ENCODE data around the gene KPNA4. TPM values are rescaled to one million over a fixed set of nuclear protein-coding genes. Genes with fewer than 3 reads are reported as not detected.

Gene KPNA4
- total RNA-seq, 2 experiments from 2014 or later: 44.0 to 49.4 TPM

GRCh38 chr3:160481856-160482255 lies 83.5 kb downstream of the KPNA4 start:
- Histone ChIP-seq H3K4me3 (ENCODE audit: low read length) (no peak overlapping the region), H3K27ac (ENCODE audit: low read depth in 1 of 2, low read length in 2 of 2) (no peak overlapping the region), H3K36me3 (ENCODE audit: insufficient read depth, low read length) (no peaks in the 10 kb centered on the region), H3K4me1 (ENCODE audit: insufficient read depth, low read length) (peaks cover 3% of the 10 kb centered on the region), H3K9me3 (ENCODE audit: control insufficient read depth in 1 of 2, insufficient read depth in 1 of 2, low read length in 2 of 2) (no peaks in the 10 kb centered on the region), H3K27me3 (ENCODE audit: control insufficient read depth in 1 of 2, insufficient read depth in 2 of 2, low read length in 2 of 2) (peaks cover 0 to 3% of the 10 kb centered on the region in 2 experiments)
- POLR2A ChIA-PET: no interaction called here
- ATAC-seq (ENCODE audit: poor library complexity): no peak
- no peaks in the 10 kb centered on the region for H3K9me3 Mint-ChIP-seq
- H3K36me3 Mint-ChIP-seq (ENCODE audit: low read depth): no peaks in the 10 kb centered on the region
- no peak overlapping the region for H3K27ac Mint-ChIP-seq
- no peak for DNase-seq
- no peak overlapping the region for H3K4me3 Mint-ChIP-seq
- intact Hi-C loops (cut with DNase I, micrococcal nuclease): loop anchor here in 1 of 2 experiments (10.0 kb wide), 2 partner anchors 317 to 1217 kb away; no protein-coding TSS in a partner anchor
- H3K4me1 Mint-ChIP-seq (ENCODE audit: low read depth): peaks cover 9% of the 10 kb centered on the region
- no peak for TF ChIP-seq CTCF (IDR thresholded peaks at IDR 0.05)
- peaks cover 19% of the 10 kb centered on the region for H3K27me3 Mint-ChIP-seq
- CTCF ChIA-PET: no interaction called here

GRCh38 chr3:160480931-160481330 lies 84.4 kb downstream of the KPNA4 start:
- H3K9me3 ChIP-seq (ENCODE audit: control insufficient read depth in 1 of 2, insufficient read depth in 1 of 2, low read length in 2 of 2): no peaks in the 10 kb centered on the region
- Mint-ChIP-seq H3K27me3 (peaks cover 21% of the 10 kb centered on the region), H3K4me1 (ENCODE audit: low read depth) (peaks cover 9% of the 10 kb centered on the region), H3K9me3 (no peaks in the 10 kb centered on the region), H3K4me3 (no peak overlapping the region), H3K27ac (no peak overlapping the region), H3K36me3 (ENCODE audit: low read depth) (no peaks in the 10 kb centered on the region)
- POLR2A ChIA-PET: no interaction called here
- peaks cover 2% of the 10 kb centered on the region for H3K4me1 ChIP-seq (ENCODE audit: insufficient read depth, low read length)
- ATAC-seq (ENCODE audit: poor library complexity): no peak
- H3K4me3 ChIP-seq (ENCODE audit: low read length): no peak overlapping the region
- peaks cover 0 to 3% of the 10 kb centered on the region in 2 experiments for H3K27me3 ChIP-seq (ENCODE audit: control insufficient read depth in 1 of 2, insufficient read depth in 2 of 2, low read length in 2 of 2)
- no peak for DNase-seq
- TF ChIP-seq CTCF (IDR thresholded peaks at IDR 0.05): no peak
- no peaks in the 10 kb centered on the region for H3K36me3 ChIP-seq (ENCODE audit: insufficient read depth, low read length)
- H3K27ac ChIP-seq (ENCODE audit: low read depth in 1 of 2, low read length in 2 of 2): no peak overlapping the region
- CTCF ChIA-PET: no interaction called here
- intact Hi-C loops (cut with DNase I, micrococcal nuclease): loop anchor here in 1 of 2 experiments (10.0 kb wide), 2 partner anchors 316 to 1216 kb away; no protein-coding TSS in a partner anchor

- Mint-ChIP-seq H3K27ac (no peak overlapping the region), H3K36me3 (ENCODE audit: low read depth) (no peaks in the 10 kb centered on the region), H3K27me3 (peaks cover 25% of the 10 kb centered on the region), H3K9me3 (no peaks in the 10 kb centered on the region), H3K4me1 (ENCODE audit: low read depth) (no peaks in the 10 kb centered on the region), H3K4me3 (no peak overlapping the region)
- ChIA-PET POLR2A (no interaction called here), CTCF (no interaction called here)
- no peak for TF ChIP-seq CTCF (IDR thresholded peaks at IDR 0.05)
- no peaks in the 10 kb centered on the region for H3K36me3 ChIP-seq (ENCODE audit: insufficient read depth, low read length)
- no peak overlapping the region for H3K27ac ChIP-seq (ENCODE audit: low read depth in 1 of 2, low read length in 2 of 2)
- H3K4me1 ChIP-seq (ENCODE audit: insufficient read depth, low read length): no peaks in the 10 kb centered on the region
- no peaks in the 10 kb centered on the region for H3K9me3 ChIP-seq (ENCODE audit: control insufficient read depth in 1 of 2, insufficient read depth in 1 of 2, low read length in 2 of 2)
- ATAC-seq (ENCODE audit: poor library complexity): no peak
- intact Hi-C loops (cut with DNase I, micrococcal nuclease): no loop called here
- no peak overlapping the region for H3K4me3 ChIP-seq (ENCODE audit: low read length)
- H3K27me3 ChIP-seq (ENCODE audit: control insufficient read depth in 1 of 2, insufficient read depth in 2 of 2, low read length in 2 of 2): peaks cover 0 to 4% of the 10 kb centered on the region in 2 experiments
- no peak for DNase-seq
These were observed 86.0 kb downstream of the KPNA4 start for GRCh38 chr3:160479376-160479775.

All from CD4-positive, alpha-beta T cell (primary cell).